D721Med (cell line): Measurements from ENCODE around the gene ITLN1.

Experiments
- DNase-seq: peaks from one replicate; pipeline ENCODE4 v3.0.0; 2011; ENCODE audit warnings: low spot score; ENCODE audit not compliant: insufficient read length
- FAIRE-seq: peaks from 2 replicates; lab custom pipeline; 2011; peaks lifted over from hg19 to GRCh38; lab: Jason Lieb, UNC
- TF ChIP-seq, protein P1 (sequence below): IDR thresholded peaks from 2 replicates; pipeline ENCODE4 v1.5.1; 2012; ENCODE audit warnings: mild to moderate bottlenecking, control low read depth; ENCODE audit not compliant: insufficient read depth; ENCODE audit errors: missing control alignments

Gene ITLN1

GRCh38 chr1:160866695-160867260 is 18.2 kb downstream of the ITLN1 start:
- FAIRE-seq (no peak), DNase-seq (no peak)
- TF ChIP-seq, protein P1, sequence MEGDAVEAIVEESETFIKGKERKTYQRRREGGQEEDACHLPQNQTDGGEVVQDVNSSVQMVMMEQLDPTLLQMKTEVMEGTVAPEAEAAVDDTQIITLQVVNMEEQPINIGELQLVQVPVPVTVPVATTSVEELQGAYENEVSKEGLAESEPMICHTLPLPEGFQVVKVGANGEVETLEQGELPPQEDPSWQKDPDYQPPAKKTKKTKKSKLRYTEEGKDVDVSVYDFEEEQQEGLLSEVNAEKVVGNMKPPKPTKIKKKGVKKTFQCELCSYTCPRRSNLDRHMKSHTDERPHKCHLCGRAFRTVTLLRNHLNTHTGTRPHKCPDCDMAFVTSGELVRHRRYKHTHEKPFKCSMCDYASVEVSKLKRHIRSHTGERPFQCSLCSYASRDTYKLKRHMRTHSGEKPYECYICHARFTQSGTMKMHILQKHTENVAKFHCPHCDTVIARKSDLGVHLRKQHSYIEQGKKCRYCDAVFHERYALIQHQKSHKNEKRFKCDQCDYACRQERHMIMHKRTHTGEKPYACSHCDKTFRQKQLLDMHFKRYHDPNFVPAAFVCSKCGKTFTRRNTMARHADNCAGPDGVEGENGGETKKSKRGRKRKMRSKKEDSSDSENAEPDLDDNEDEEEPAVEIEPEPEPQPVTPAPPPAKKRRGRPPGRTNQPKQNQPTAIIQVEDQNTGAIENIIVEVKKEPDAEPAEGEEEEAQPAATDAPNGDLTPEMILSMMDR: no peak

GRCh38 chr1:160866001-160866694 is 18.8 kb downstream of the ITLN1 start:
- FAIRE-seq: no peak
- TF ChIP-seq, protein P1: no peak
- DNase-seq: no peak

GRCh38 chr1:160865337-160865736 is 19.6 kb downstream of the ITLN1 start:
- no peak for DNase-seq
- no peak for FAIRE-seq
- TF ChIP-seq, protein P1: no peak

DNA sequence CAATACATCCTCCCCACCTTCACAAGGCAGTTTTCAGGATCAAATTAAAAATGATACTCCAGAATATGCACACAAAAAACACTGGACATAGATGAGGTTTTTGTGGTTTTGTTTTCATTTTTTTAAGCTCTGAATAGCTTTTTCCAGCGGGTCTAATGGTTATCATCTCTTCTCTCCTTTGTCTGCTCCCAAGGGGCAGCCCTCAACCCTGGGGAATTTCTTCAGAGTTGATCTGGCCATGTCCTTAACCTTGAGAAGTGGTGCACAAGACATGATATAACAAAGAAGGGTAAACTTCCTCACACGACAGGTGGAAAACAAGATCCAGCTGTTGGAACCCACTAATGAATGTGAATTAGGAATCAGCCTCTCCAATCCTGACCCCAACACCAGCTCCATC is 20.8 kb downstream of the ITLN1 start:
- TF ChIP-seq, protein P1: no peak
- DNase-seq: no peak
- FAIRE-seq: no peak

DNA sequence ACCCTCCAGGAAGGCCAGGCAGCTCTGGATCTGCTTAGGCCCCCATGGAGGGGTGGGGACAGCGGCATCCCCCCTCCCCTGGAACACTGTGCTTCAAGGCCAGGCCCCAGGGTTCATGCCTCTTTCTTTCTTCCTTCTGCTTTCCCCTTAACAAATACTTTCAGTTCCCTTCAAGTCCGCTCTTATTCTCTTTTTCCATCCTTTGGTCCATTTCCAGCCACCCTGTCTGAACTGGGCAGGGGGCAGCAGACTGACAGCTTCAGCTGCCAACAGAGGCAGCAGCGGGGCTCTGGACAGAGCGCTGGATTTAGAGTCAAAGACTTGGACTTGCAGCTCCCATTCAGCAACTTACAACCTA is 21.2 kb downstream of the ITLN1 start:
- no peak for DNase-seq
- TF ChIP-seq, protein P1: no peak
- FAIRE-seq: no peak

- FAIRE-seq: no peak
- DNase-seq: no peak
- TF ChIP-seq, protein P1: no peak
Measured at GRCh38 chr1:160863061-160863773, 21.8 kb downstream of the ITLN1 start.
